HG02642 (cell line): ENCODE data around the gene COP1.
"Not testable (repeated sequence)": the region's sequence is repeated elsewhere in the genome, so short reads cannot be mapped to it uniquely, and the experiment has no call there.

Source experiments
- ATAC-seq: cut with Tn5 transposase; IDR thresholded peaks from one replicate; pipeline ENCODE4 v1.9.1; 2021; ENCODE audit warnings: mild to moderate bottlenecking; ENCODE audit not compliant: unreplicated experiment, poor library complexity

Gene COP1

DNA sequence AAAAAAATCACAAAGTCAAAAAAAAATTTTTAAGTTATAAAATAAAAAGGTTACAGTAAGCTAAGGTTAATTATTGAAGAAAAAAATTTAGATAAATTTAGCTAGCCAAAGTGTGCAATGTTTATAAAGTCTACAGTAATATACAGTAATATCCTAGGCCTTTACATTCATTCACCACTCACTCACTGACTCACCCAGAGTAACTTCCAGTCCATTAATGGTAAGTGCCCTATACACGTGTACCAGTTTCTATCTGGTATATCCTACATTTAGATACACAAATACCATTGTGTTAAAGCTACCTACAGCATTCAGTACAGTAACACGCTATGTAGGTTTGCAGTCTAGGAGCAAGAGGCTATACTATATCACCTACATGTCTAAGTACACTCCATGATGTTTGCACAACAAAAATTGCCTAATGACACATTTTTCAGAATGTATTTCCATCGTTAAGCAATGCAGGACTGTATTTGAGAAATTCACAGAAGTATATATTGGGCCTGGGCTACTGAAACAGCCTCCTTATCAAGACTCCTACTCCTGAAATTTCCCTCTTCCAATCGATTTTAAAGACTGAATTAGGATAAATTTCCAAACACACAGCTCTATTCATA lies 155.1 kb downstream of the COP1 start:
- no peak for ATAC-seq

DNA sequence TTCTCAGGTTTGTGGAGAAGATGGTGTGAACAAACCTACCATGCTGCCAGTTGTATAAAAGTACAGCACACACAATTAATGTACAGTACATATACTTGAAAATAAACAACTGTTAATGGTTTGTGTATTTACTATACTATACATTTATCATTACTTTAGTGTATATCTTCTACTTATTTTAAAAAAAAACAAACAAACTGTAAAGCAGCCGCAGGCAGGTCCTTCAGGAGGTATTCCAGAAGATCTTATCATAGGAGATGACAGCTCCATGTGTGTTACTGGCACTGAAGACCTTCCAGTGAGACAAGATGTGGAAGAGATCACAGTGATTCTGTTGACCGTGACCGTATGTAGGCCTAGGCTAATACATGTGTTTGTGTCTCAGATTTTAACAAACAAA lies 155.7 kb downstream of the COP1 start:
- no peak for ATAC-seq

DNA sequence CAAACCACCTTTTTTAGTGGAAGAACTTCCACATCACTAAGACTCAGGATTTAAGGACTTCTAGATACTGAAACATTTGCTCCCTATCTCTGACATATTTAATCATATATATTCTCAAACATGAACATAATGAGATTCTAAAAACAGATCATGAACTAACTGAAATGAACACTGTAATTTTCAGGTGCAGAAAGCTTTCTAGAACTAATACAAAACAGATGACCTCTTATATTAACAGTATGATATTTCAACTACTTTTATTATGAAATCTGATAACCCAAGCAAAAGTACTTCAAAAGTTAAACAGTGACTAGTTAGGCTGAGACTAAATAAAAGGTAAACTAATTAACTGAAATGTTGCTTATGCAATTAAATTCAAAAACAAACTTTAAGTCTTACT lies 157.5 kb downstream of the COP1 start:
- no peak for ATAC-seq

DNA sequence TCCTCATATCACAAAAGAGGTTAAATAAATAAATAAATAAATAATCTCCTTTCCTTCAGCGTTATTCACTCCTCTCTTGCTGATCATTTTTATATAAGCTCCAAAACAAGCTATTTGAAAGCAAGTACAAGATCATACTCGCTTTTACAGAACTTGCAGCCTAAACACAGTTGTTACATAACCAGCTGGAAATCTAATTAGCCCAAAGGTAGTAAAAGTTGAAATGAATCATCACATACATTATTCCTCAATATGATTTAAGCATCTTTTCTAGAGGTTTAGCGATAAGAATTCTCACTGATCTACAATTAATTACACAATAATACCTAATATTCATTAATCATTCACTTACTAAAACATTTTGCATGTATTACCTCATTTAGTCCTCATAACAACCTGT lies 160.2 kb downstream of the COP1 start:
- no peak for ATAC-seq

DNA sequence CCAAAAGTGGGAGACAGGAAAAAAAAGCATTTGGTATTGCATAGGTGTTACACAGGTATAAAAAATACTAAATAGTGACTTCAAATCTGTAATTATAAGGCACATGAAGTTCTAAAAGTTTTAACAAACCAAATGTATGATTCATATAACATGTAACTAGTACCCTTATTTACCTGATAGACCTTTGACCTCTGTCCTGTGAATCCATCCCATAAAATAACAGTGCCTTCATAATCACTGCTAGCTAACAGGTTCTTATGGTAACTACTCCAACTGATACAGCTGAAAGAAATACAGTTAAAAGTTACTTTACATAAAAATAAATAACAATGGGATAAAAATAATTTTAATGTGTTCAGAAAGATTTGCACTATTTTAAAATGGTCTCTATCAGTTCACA lies 163.5 kb downstream of the COP1 start:
- ATAC-seq, result no peak

DNA sequence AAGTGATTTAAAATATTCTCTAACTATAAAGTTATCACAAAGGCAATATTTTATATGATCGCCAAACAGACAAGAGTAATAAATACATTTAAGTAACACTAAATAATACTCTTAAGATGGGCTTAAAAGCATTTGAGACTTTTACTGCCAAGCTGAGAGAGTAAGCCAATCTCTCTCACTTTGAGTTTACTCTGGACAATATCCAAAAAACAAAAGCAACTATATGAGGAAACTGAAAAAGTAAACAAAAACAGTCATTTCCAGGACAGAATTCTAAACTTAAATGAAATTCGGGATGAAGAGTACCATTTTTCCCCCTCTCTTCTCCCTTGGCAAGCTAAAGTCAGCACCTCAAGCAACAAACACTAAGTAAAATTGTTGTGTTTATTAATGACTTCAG lies 173.2 kb downstream of the COP1 start:
- no peak for ATAC-seq

DNA sequence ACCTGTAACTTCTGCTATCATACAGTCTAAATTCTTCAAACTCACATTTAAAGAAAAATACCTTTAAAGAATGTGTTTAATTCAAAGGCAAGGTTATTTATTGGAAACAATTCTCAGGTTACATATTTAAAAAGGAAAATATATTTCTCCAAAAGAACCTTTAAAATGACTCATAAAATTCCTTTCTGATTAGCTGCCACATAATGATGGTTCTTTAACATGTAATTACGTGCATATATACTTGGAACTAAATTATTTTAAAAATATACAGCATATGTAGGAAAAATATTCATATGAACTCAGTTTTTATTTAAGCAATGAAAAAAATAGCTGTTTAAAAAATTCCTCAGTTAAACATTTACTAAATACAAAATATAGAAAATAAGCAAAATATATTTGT lies 173.6 kb downstream of the COP1 start:
- no peak for ATAC-seq

DNA sequence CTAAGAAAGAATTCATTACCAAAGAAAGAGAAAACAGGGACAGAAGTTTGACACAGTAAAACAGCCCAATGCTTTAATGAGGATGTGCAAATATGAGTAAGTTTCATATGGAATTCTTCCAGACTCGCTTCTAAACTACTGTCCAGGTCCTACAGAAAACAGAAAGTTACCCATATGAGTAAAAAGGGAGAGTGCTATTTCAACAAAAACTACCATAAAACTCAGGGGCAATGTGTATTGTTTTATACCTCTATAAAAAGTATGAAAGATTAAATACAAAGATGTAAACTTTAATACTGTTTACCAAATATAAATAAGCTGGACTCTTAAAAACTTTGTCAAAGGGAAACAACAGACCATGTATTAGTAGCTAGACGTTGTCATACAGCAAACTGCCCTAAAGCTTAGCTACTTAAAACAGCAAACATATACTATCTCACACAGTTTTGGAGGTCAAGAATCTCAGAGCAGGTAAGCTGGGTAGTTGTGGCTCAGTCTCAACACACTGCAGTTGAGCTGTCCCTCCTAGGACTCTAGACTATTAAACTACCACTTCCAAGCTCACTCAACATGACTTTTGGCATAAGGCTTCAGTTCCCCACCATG lies 174.9 kb downstream of the COP1 start:
- no peak for ATAC-seq

DNA sequence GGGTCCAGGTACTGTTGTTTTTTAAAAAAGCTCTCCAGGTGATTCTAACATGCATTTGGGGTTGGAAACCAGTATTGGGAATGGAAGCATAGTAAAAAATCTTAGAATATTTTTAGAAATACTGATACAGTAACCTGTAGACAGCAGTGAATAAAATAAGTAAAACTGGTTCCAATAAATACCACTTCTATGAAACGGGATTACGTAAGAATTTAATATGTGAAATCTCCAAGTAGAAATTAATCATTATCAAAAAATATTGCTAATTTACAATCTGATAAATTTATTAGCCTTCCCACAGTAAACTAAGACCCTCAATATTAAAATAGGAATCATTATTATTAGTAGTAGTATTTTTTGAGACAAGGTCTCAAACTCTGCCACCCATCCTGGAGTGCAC lies 177.5 kb downstream of the COP1 start:
- ATAC-seq, result no peak

DNA sequence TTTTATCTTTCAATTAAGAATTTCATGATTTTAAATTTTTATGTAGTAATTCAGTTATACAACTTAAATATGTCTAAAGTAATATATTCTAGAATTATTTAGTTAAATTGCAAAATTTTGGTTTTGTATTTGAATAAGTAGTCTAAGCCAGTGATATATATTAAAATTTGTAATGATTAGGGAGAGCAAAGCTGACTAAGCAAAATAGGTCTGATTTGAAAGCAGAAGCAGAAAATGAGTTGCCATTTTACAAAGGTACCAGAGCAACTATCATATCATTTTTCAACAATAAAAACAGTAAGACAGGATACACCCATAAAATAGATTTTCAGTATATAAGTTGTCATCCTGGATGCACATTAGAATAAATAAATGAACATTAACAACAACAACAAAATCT lies 177.9 kb downstream of the COP1 start:
- no peak for ATAC-seq

DNA sequence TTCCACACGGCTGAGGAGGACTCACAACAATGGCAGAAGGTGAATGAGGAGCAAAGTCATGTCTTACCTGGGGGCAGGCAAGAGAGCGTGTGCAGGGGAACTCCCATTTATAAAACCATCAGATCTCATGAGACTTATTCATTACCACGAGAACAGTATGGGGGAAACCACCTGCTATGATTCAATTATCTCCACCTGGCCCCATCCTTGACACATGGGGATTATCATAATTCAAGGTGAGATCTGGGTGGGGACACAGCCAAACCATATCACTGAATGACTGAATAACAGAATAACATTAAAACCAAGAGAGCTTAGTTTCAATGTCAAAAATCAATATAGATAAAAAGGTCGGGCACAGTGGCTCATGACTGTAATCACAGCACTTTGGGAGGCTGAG lies 179.2 kb downstream of the COP1 start:
- ATAC-seq, result not testable (repeated sequence)

DNA sequence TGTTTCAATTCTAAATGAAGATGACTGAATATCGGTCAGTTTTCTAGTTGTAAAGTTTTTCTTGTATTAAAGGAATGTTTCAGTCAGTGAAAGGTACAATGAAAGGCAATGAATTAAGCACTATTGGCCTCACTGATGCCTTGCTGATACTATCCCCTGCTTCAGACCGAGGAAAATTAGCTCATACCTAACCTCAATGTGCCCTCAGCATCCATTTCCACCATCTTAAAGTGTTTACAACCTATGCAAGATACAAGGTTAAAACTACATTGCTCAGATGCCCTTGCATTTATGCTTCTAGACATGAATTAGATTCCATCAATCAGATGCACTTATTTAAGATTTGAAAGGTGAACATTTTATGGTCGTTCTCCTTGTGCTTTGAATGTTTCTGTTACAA lies 184.5 kb downstream of the COP1 start:
- no peak for ATAC-seq

DNA sequence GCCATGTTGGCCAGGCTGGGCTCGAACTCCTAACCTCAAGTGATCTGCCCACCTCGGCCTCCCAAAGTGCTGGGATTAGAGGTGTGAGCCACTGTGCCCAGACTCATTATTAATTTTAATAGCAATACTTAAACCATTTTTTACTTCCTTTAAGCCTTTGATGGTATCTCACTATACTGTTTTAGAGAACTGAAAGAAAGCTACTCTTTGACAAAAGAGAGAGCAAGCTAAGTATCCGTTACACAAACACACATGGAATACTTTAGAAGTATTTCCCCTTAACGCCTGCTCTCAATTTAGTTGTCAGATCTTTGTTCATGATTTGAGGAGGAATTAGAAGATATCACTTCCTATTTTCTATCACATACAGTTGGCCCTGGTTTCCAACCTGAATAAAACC lies 189.4 kb downstream of the COP1 start:
- ATAC-seq, result no peak

DNA sequence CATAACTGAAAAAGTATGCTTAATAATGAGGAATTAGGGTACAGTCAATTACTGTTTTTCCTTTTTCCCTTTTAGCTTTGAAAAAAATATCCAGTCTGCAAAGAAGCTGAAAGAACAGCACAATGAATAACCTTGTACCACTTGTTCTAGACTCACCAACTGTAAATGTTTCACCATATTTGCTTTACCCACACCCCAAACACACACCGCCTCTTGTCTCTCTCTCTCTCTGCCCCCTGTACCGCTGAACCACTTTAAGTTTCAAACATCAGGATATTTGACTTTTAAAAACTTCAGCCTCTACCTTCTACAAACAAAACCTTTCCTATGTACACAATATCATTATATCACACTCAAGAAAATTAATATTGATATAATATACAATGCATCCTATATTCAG lies 197.1 kb downstream of the COP1 start:
- no peak for ATAC-seq

DNA sequence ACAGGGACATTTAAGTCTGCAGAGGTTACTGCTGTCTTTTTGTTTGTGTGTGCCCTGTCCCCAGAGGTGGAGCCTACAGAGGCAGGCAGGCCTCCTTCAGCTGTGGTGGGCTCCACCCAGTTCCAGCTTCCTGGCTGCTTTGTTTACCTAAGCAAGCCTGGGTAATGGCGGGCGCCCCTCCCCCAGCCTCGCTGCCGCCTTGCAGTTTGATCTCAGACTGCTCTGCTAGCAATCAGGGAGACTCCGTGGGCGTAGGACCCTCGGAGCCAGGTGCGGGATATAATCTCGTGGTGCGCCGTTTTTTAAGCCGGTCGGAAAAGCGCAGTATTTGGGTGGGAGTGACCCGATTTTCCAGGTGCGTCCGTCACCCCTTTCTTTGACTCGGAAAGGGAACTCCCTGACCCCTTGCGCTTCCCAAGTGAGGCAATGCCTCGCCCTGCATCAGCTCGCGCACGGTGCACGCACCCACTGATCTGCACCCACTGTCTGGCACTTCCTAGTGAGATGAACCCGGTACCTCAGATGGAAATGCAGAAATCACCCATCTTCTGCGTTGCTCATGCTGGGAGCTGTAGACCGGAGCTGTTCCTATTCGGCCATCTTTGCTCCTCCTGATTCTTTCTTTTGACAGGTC lies 199.2 kb downstream of the COP1 start:
- not testable (repeated sequence) for ATAC-seq

DNA sequence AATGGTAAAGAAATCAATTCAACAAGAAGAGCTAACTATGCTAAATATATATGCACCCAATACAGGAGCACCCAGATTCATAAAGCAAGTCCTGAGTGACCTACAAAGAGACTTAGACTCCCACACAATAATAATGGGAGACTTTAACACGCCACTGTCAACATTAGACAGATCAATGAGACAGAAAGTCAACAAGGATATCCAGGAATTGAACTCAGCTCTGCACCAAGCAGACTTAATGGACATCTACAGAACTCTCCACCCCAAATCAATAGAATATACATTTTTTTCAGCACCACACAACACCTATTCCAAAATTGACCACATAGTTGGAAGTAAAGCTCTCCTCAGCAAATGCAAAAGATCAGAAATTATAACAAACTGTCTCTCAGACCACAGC lies 212.4 kb downstream of the COP1 start:
- not testable (repeated sequence) for ATAC-seq

DNA sequence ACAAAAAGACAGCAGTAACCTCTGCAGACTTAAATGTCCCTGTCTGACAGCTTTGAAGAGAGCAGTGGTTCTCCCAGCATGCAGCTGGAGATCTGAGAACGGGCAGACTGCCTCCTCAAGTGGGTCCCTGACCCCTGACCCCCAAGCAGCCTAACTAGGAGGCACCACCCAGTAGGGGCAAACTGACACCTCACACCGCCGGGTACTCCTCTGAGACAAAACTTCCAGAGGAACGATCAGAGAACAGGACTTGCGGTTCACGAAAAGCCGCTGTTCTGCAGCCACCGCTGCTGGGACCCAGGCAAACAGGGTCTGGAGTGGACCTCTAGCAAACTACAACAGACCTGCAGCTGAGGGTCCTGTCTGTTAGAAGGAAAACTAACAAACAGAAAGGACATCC lies 214.3 kb downstream of the COP1 start:
- not testable (repeated sequence) for ATAC-seq

DNA sequence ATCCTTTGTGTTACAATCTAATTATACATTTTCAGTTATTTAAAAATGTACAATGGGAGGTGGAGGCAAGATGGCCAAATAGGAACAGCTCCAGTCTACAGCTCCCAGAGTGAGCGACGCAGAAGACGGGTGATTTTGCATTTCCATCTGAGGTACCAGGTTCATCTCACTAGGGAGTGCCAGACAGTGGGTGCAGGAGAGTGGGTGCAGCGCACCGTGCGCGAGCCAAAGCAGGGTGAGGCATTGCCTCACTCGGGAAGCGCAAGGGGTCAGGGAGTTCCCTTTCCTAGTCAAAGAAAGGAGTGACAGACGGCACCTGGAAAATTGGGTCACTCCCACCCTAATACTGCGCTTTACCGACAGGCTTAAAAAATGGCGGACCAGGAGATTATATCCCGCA lies 214.9 kb downstream of the COP1 start:
- not testable (repeated sequence) for ATAC-seq

DNA sequence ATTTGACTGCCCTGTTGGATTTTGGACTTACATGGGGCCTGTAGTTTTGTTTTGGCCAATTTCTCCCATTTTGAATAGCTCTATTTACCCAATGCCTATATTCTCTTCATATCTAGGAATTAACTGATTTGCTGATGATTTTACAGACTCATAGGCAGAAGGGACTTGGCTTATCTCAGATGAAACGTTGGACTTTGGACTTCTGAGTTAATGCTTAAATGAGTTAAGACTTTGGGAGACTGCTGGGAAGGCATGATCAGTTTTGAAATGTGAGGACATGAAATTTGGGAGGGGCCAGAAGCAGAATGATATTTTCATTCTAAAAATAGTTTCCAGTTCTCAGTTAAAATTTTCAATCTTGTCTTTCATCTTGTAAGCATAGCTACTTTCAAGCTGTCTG lies 222.3 kb downstream of the COP1 start:
- no peak for ATAC-seq

DNA sequence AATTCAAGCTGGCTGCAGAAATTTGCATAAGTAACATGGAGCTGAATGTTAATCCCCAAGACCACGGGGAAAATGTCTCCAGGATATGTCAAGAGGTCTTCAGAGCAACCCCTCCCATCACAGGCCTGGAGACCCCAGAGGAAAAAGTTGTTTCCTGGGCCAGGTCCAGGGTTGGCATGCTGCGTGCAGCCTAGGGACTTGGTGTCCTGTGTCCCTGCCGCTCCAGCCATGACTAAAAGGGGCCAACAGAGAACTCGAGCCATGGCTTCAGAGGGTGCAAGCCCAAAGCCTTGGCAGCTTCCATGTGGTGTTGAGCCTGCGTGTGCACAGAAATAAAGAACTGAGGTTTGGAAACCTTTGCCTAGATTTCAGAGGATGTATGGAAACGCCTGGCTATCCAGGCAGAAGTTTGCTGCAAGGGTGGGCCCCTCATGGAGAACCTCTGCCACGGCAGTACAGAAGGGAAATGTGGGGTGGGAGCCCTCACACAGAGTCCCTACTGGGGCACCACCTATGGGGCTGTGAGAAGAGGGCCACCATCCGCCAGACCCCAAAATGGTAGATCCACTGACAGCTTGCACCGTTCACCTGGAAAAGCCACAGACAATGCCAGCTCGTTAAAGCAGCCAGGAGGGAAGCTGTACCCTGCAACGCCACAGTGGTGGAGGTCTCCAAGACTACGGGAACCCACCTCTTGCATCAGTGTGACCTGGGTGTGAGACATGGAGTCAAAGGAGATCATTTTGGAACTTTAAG lies 222.9 kb downstream of the COP1 start:
- ATAC-seq, result no peak

DNA sequence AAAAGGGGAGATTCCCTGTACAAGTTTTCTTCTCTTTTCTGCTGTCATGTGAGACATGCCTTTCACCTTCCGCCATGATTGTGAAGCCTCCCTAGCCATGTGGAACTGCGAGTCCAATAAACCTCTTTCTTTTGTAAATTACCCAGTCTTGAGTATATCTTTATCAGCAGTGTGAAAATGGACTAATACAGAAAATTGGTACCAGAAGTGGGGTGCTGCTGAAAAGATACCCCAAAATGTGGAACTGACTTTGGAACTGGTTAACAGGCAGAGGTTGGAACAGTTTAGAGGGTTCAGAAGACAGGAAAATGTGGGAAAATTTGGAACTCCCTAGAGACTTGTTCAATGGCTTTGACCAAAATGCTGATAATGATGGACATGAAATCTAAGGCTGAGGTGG lies 223.7 kb downstream of the COP1 start:
- ATAC-seq, result not testable (repeated sequence)
